Measurements from ENCODE around the gene ARHGAP22.

The ARHGAP22 gene

DNA sequence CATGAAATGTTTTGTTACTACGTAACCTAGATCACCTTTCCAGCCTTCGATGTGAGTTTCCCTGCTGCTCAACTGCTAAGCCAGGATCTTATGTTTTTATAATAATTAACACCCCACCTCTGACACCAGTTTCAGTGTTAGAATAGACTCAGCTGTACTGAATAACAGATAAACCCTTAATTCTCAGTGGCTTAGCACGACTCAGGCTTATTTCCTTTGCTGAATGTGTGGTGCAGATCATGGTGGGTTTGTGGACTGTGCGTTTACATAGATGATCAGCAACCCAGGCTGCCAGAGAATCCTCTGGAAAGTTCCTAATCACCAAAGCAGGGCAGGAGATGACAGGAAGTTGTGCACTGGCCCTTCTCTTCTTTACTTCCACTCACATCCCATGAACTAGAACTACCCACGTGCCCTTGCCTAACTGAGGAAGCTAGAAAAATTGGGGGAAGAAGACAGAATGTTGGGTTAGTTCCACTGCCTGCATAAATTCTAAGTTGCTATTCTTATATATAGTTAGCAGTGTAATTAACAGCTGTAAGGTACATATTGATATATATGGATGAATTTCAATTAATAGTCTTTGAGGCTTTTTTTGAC, 186.6 kb downstream of the ARHGAP22 start:
- Histone ChIP-seq H3K14ac (ENCODE audit: low read length in 2 of 2) (no peak overlapping the region), H3K36me3 (ENCODE audit: control insufficient read depth in 1 of 2, insufficient read depth in 2 of 2, low read depth in 1 of 2, low read length in 2 of 2) (peaks cover 2 to 5% of the 10 kb centered on the region in 2 experiments), H3K4me1 (ENCODE audit: control insufficient read depth, insufficient read depth, low read depth, low read length) (no peaks in the 10 kb centered on the region), H2BK12ac (ENCODE audit: low read length in 2 of 2) (no peak overlapping the region), H4K8ac (ENCODE audit: low read length) (no peak overlapping the region), H3K4me2 (ENCODE audit: low read length, poor library complexity, severe bottlenecking) (no peak overlapping the region), H4K91ac (ENCODE audit: low read length) (no peak overlapping the region), H3K18ac (ENCODE audit: low read depth in 1 of 2, low read length in 2 of 2) (no peak overlapping the region), H3K27ac (ENCODE audit: low read length, poor library complexity, severe bottlenecking) (no peak overlapping the region), H3K9ac (ENCODE audit: low read length) (no peak overlapping the region), H3K79me1 (replicated peaks; ENCODE audit: low read length, poor library complexity, severe bottlenecking) (peaks cover 10% of the 10 kb centered on the region), H3K9me3 (ENCODE audit: control insufficient read depth, low read length) (peaks cover 1% of the 10 kb centered on the region), H3K23ac (ENCODE audit: low read length in 2 of 2) (no peak overlapping the region), H2AK5ac (ENCODE audit: low read length, severe bottlenecking) (no peak overlapping the region), H3K27me3 (ENCODE audit: control insufficient read depth in 1 of 2, insufficient read depth in 1 of 2, low read length in 2 of 2) (no peaks in the 10 kb centered on the region), H3K4ac (ENCODE audit: low read depth in 1 of 2, low read length in 2 of 2) (no peak overlapping the region), H2BK15ac (ENCODE audit: low read depth, poor library complexity, severe bottlenecking) (no peak overlapping the region), H2BK5ac (ENCODE audit: low read depth, low read length, poor library complexity, severe bottlenecking) (no peak overlapping the region), H2AFZ (ENCODE audit: low read depth, low read length) (no peak overlapping the region), H3K4me3 (ENCODE audit: insufficient read depth in 1 of 2, low read depth in 1 of 2, low read length in 2 of 2) (no peak overlapping the region), H2BK120ac (ENCODE audit: low read depth, low read length) (no peak overlapping the region)
- no peak for DNase-seq
- WGBS = 100% methylated on average over 2 of the region's 5 CpGs

DNA sequence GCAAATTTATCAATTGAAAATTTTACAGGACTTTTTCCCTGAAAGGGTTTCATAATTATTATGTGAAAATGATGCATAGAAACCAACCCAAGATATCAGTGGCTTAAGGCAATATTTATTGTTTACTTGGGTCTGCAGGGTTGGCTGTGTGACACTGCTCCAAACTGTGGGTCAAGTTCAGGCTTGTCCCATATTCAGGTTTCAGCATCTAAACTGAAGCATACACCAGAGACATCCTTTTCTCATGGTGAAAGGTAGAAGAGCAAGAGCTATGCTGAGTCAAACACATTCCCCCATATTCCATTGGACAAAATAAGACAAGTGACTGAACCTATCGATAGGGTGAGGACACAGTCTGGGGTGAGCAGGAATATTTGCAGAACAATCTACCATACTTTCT, 187.5 kb downstream of the ARHGAP22 start:
- H3K27ac ChIP-seq (ENCODE audit: low read length, poor library complexity, severe bottlenecking) = no peak overlapping the region
- 100% methylated on average over 1 of the region's 1 CpG for whole genome bisulfite sequencing
- no peaks in the 10 kb centered on the region for H3K27me3 ChIP-seq (ENCODE audit: control insufficient read depth in 1 of 2, insufficient read depth in 1 of 2, low read length in 2 of 2)

GRCh38 chr10:48416584-48417232, 188.2 kb downstream of the ARHGAP22 start:
- Histone ChIP-seq H3K14ac (ENCODE audit: low read length in 2 of 2) (no peak overlapping the region), H3K9ac (ENCODE audit: low read length) (no peak overlapping the region), H3K23ac (ENCODE audit: low read length in 2 of 2) (no peak overlapping the region), H4K91ac (ENCODE audit: low read length) (no peak overlapping the region), H3K4ac (ENCODE audit: low read depth in 1 of 2, low read length in 2 of 2) (no peak overlapping the region), H3K27me3 (ENCODE audit: control insufficient read depth in 1 of 2, insufficient read depth in 1 of 2, low read length in 2 of 2) (no peaks in the 10 kb centered on the region), H3K9me3 (ENCODE audit: control insufficient read depth, low read length) (peaks cover 16% of the 10 kb centered on the region), H2AFZ (ENCODE audit: low read depth, low read length) (no peak overlapping the region), H2BK5ac (ENCODE audit: low read depth, low read length, poor library complexity, severe bottlenecking) (no peak overlapping the region), H3K4me3 (ENCODE audit: insufficient read depth in 1 of 2, low read depth in 1 of 2, low read length in 2 of 2) (no peak overlapping the region), H3K27ac (ENCODE audit: low read length, poor library complexity, severe bottlenecking) (no peak overlapping the region), H4K8ac (ENCODE audit: low read length) (no peak overlapping the region), H3K4me1 (ENCODE audit: control insufficient read depth, insufficient read depth, low read depth, low read length) (no peaks in the 10 kb centered on the region), H3K4me2 (ENCODE audit: low read length, poor library complexity, severe bottlenecking) (no peak overlapping the region), H2BK12ac (ENCODE audit: low read length in 2 of 2) (no peak overlapping the region), H3K18ac (ENCODE audit: low read depth in 1 of 2, low read length in 2 of 2) (no peak overlapping the region), H2BK120ac (ENCODE audit: low read depth, low read length) (no peak overlapping the region), H2AK5ac (ENCODE audit: low read length, severe bottlenecking) (no peak overlapping the region), H3K36me3 (ENCODE audit: control insufficient read depth in 1 of 2, insufficient read depth in 2 of 2, low read depth in 1 of 2, low read length in 2 of 2) (peaks cover 2 to 19% of the 10 kb centered on the region in 2 experiments), H3K79me1 (replicated peaks; ENCODE audit: low read length, poor library complexity, severe bottlenecking) (peaks cover 10% of the 10 kb centered on the region), H2BK15ac (ENCODE audit: low read depth, poor library complexity, severe bottlenecking) (no peak overlapping the region)
- WGBS = 100% methylated on average over 2 of the region's 2 CpGs
- no peak for DNase-seq

More for the DNA sequence above, 187.5 kb downstream of the ARHGAP22 start:
- Histone ChIP-seq H3K4me3 (ENCODE audit: insufficient read depth in 1 of 2, low read depth in 1 of 2, low read length in 2 of 2) (no peak overlapping the region), H3K4me1 (ENCODE audit: control insufficient read depth, insufficient read depth, low read depth, low read length) (no peaks in the 10 kb centered on the region), H2BK15ac (ENCODE audit: low read depth, poor library complexity, severe bottlenecking) (no peak overlapping the region), H4K91ac (ENCODE audit: low read length) (no peak overlapping the region), H2BK5ac (ENCODE audit: low read depth, low read length, poor library complexity, severe bottlenecking) (no peak overlapping the region), H3K23ac (ENCODE audit: low read length in 2 of 2) (no peak overlapping the region), H3K18ac (ENCODE audit: low read depth in 1 of 2, low read length in 2 of 2) (no peak overlapping the region), H2BK120ac (ENCODE audit: low read depth, low read length) (no peak overlapping the region), H3K79me1 (replicated peaks; ENCODE audit: low read length, poor library complexity, severe bottlenecking) (peaks cover 10% of the 10 kb centered on the region), H3K9ac (ENCODE audit: low read length) (no peak overlapping the region), H2BK12ac (ENCODE audit: low read length in 2 of 2) (no peak overlapping the region), H4K8ac (ENCODE audit: low read length) (no peak overlapping the region), H3K14ac (ENCODE audit: low read length in 2 of 2) (no peak overlapping the region), H2AK5ac (ENCODE audit: low read length, severe bottlenecking) (no peak overlapping the region), H3K4ac (ENCODE audit: low read depth in 1 of 2, low read length in 2 of 2) (no peak overlapping the region), H2AFZ (ENCODE audit: low read depth, low read length) (no peak overlapping the region), H3K4me2 (ENCODE audit: low read length, poor library complexity, severe bottlenecking) (no peak overlapping the region), H3K9me3 (ENCODE audit: control insufficient read depth, low read length) (peaks cover 10% of the 10 kb centered on the region), H3K36me3 (ENCODE audit: control insufficient read depth in 1 of 2, insufficient read depth in 2 of 2, low read depth in 1 of 2, low read length in 2 of 2) (peaks cover 2 to 14% of the 10 kb centered on the region in 2 experiments)
- DNase-seq = no peak

DNA sequence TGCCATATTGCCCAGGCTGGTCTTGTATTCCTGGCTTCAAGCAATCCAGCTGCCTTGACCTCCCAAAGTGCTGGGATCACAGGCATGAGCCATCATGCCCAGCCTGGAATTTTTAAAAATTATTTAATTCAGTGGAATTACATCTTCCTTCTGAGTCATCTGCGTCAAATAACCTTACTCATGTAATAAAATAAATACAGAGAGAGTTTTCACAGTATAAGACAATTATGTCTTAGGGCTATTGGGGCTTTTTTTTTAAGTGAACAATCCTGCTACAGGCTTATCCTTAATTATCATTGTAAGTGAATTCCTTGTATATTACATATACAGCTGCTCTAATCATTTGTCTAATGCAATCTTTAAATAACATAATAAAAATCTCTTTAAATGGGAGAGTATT, 190.1 kb downstream of the ARHGAP22 start:
- Histone ChIP-seq H3K79me1 (replicated peaks; ENCODE audit: low read length, poor library complexity, severe bottlenecking) (peaks cover 10% of the 10 kb centered on the region), H2AK5ac (ENCODE audit: low read length, severe bottlenecking) (no peak overlapping the region), H3K4me1 (ENCODE audit: control insufficient read depth, insufficient read depth, low read depth, low read length) (no peaks in the 10 kb centered on the region), H4K8ac (ENCODE audit: low read length) (no peak overlapping the region), H3K9me3 (ENCODE audit: control insufficient read depth, low read length) (peaks cover 27% of the 10 kb centered on the region), H3K4ac (ENCODE audit: low read depth in 1 of 2, low read length in 2 of 2) (no peak overlapping the region), H3K4me3 (ENCODE audit: insufficient read depth in 1 of 2, low read depth in 1 of 2, low read length in 2 of 2) (no peak overlapping the region), H2BK12ac (ENCODE audit: low read length in 2 of 2) (no peak overlapping the region), H2BK5ac (ENCODE audit: low read depth, low read length, poor library complexity, severe bottlenecking) (no peak overlapping the region), H3K36me3 (ENCODE audit: control insufficient read depth in 1 of 2, insufficient read depth in 2 of 2, low read depth in 1 of 2, low read length in 2 of 2) (peaks cover 2 to 34% of the 10 kb centered on the region in 2 experiments), H3K23ac (ENCODE audit: low read length in 2 of 2) (no peak overlapping the region), H3K18ac (ENCODE audit: low read depth in 1 of 2, low read length in 2 of 2) (no peak overlapping the region), H4K91ac (ENCODE audit: low read length) (no peak overlapping the region), H3K27me3 (ENCODE audit: control insufficient read depth in 1 of 2, insufficient read depth in 1 of 2, low read length in 2 of 2) (no peaks in the 10 kb centered on the region), H3K9ac (ENCODE audit: low read length) (no peak overlapping the region), H3K14ac (ENCODE audit: low read length in 2 of 2) (no peak overlapping the region), H3K4me2 (ENCODE audit: low read length, poor library complexity, severe bottlenecking) (no peak overlapping the region), H3K27ac (ENCODE audit: low read length, poor library complexity, severe bottlenecking) (no peak overlapping the region), H2AFZ (ENCODE audit: low read depth, low read length) (no peak overlapping the region), H2BK120ac (ENCODE audit: low read depth, low read length) (no peak overlapping the region), H2BK15ac (ENCODE audit: low read depth, poor library complexity, severe bottlenecking) (no peak overlapping the region)
- no peak for DNase-seq
- no CpG with 5 or more reads among the region's 1 CpG for WGBS

Data from mesenchymal stem cell (in vitro differentiated cells and primary cell).